SU-DHL-6 (cell line): Measurements from ENCODE around the gene CRHBP.

Experiments
- H2AFZ ChIP-seq: fragments of 200-600 bp; sonication (generic); 2 replicates; pipeline ENCODE4 v1.6.1; 2014; ENCODE audit warnings: low read depth, mild to moderate bottlenecking, moderate library complexity, mixed read lengths, antibody characterized with exemption, low read length; ENCODE audit not compliant: severe bottlenecking
- H3F3A ChIP-seq: fragments of 200-600 bp; shearing (Covaris generic); 2 replicates; pipeline ENCODE4 v1.6.0; 2016; ENCODE audit warnings: antibody characterized with exemption, mild to moderate bottlenecking; ENCODE audit not compliant: insufficient read depth
- H3K27ac ChIP-seq: fragments of 200-600 bp; sonication (generic); 2 replicates; pipeline ENCODE4 v1.5.1; 2016; ENCODE audit warnings: low read depth, mild to moderate bottlenecking, low read length, moderate library complexity, mixed read lengths
- H3K27me3 ChIP-seq: fragments of 200-600 bp; sonication (generic), shearing (Covaris generic); 2 replicates; pipeline ENCODE4 v1.6.0; 2014; ENCODE audit warnings: mild to moderate bottlenecking, low read length
- H3K36me3 ChIP-seq: fragments of 200-600 bp; sonication (generic); 2 replicates; pipeline ENCODE4 v1.6.1; 2014; ENCODE audit warnings: mild to moderate bottlenecking, low read length, mixed read lengths
- H3K4me2 ChIP-seq: fragments of 300-600, 200-600 bp; shearing (Covaris generic), sonication (generic); 2 replicates; pipeline ENCODE4 v1.6.0; 2014; ENCODE audit warnings: low read length, low read depth, mild to moderate bottlenecking; ENCODE audit not compliant: poor library complexity, severe bottlenecking
- H3K4me3 ChIP-seq: fragments of 200-600 bp; sonication (generic); 2 replicates; pipeline ENCODE4 v1.5.1; 2014; ENCODE audit warnings: antibody characterized with exemption, low read length, mild to moderate bottlenecking, mixed read lengths; ENCODE audit not compliant: insufficient read depth, poor library complexity, severe bottlenecking
- H3K79me2 ChIP-seq: fragments of 200-600 bp; sonication (generic); 2 replicates; pipeline ENCODE4 v1.6.1; 2014; ENCODE audit warnings: mild to moderate bottlenecking, low read length, moderate library complexity; ENCODE audit not compliant: insufficient read depth
- H3K9ac ChIP-seq: fragments of 200-600 bp; sonication (generic); 2 replicates; pipeline ENCODE4 v1.7.0; 2014; ENCODE audit warnings: mild to moderate bottlenecking, low read length
- H3K9me2 ChIP-seq: fragments of 200-600 bp; sonication (generic); replicated peaks from 2 replicates; pipeline ENCODE4 v1.6.1; 2014; ENCODE audit warnings: low read length; ENCODE audit not compliant: insufficient read depth
- H3K9me3 ChIP-seq: fragments of 200-600 bp; sonication (generic); 2 replicates; pipeline ENCODE4 v1.6.1; 2014; ENCODE audit warnings: low read length, mixed read lengths; ENCODE audit not compliant: insufficient read depth
- H4K20me1 ChIP-seq: fragments of 200-600 bp; sonication (generic); 2 replicates; pipeline ENCODE4 v1.6.1; 2014; ENCODE audit warnings: low read depth, mild to moderate bottlenecking, antibody characterized with exemption, low read length, moderate library complexity, mixed read lengths
- CTCF ChIP-seq: fragments of 200-600 bp; sonication (generic); IDR thresholded peaks from one replicate; pipeline ENCODE4 v1.5.1; 2017; ENCODE audit warnings: antibody characterized with exemption, mild to moderate bottlenecking, low read length, moderate library complexity; ENCODE audit not compliant: insufficient read depth, poor library complexity, severe bottlenecking
- EZH2phosphoT487 ChIP-seq: fragments of 200-600 bp; sonication (generic), shearing (Covaris generic); conservative IDR thresholded peaks from 2 replicates; pipeline ENCODE4 v1.6.1; 2018; ENCODE audit warnings: mild to moderate bottlenecking, antibody characterized with exemption, low read length, moderate library complexity, mixed read lengths

CRHBP gene

GRCh38 chr5:77010243-77010642 lies 57.4 kb downstream of the CRHBP start:
- Histone ChIP-seq H3K4me2 (no peak overlapping the region), H3F3A (no peaks in the 10 kb centered on the region), H3K9me3 (no peaks in the 10 kb centered on the region), H3K27ac (no peak overlapping the region), H3K9ac (no peak overlapping the region), H3K4me3 (no peak overlapping the region), H2AFZ (no peak overlapping the region), H3K27me3 (no peaks in the 10 kb centered on the region), H3K79me2 (no peaks in the 10 kb centered on the region), H3K36me3 (no peaks in the 10 kb centered on the region; the same call in 1 of the 2 replicates), H3K9me2 (no peaks in the 10 kb centered on the region), H4K20me1 (no peaks in the 10 kb centered on the region)
- TF ChIP-seq CTCF = no peak

DNA sequence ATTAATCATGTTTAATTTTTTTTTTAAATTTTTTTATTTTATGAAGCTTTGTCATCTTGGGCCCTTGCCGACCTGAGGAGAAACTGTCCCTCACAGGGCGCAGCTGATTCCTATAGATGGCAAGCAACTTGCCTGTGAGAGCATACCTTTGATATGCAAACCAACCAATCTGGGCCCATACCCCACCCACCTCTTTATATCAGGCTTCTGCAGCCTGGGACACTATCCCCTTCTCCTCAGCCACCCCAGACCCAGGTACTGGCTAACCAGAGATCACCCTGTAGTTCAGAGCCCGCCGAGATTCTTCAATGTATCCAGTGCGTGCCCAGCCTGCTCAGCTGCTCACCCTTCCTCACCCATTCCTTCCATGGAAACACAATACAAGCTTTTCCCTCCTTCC lies 58.7 kb downstream of the CRHBP start:
- H3K9me2 ChIP-seq = no peaks in the 10 kb centered on the region
- H3K9ac ChIP-seq = no peak overlapping the region
- no peaks in the 10 kb centered on the region for H3F3A ChIP-seq
- no peak overlapping the region for H3K4me2 ChIP-seq
- no peaks in the 10 kb centered on the region for H3K9me3 ChIP-seq
- H3K79me2 ChIP-seq = no peaks in the 10 kb centered on the region
- H3K27me3 ChIP-seq = no peaks in the 10 kb centered on the region
- no peak overlapping the region for H3K4me3 ChIP-seq
- H4K20me1 ChIP-seq = no peaks in the 10 kb centered on the region
- TF ChIP-seq CTCF (no peak), EZH2phosphoT487 (no peak)
- H3K36me3 ChIP-seq = no peaks in the 10 kb centered on the region; the same call in 1 of the 2 replicates
- no peak overlapping the region for H3K27ac ChIP-seq
- no peak overlapping the region for H2AFZ ChIP-seq

DNA sequence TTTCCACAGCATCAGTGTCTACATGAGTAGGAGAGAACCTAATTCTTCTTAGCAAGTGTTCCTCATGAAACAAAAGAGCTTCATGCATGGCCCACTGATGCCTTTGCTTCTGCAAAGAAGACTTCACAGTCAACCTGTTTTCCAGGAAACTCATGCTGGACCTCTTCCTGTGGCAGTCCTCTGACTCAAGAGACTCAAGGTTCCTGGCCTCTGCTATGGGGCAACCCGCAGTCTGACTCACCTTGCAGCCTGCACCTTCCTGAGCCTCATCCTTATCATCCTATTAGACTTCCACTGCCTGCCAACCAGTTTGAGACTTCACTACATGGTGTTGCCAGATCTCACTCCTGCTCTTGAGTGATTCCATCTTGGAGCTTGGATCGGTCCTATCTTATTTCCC lies 59.8 kb downstream of the CRHBP start:
- no peak for TF ChIP-seq EZH2phosphoT487
- no peak for TF ChIP-seq CTCF
- H3K79me2 ChIP-seq = no peaks in the 10 kb centered on the region
- no peak overlapping the region for H3K9ac ChIP-seq
- H3K27ac ChIP-seq = no peak overlapping the region
- H3K36me3 ChIP-seq = no peaks in the 10 kb centered on the region; the same call in 1 of the 2 replicates
- H3K9me3 ChIP-seq = no peaks in the 10 kb centered on the region
- H3K27me3 ChIP-seq = no peaks in the 10 kb centered on the region
- no peaks in the 10 kb centered on the region for H4K20me1 ChIP-seq
- H3K4me2 ChIP-seq = no peak overlapping the region
- no peak overlapping the region for H2AFZ ChIP-seq
- no peak overlapping the region for H3K4me3 ChIP-seq
- H3K9me2 ChIP-seq = no peaks in the 10 kb centered on the region
- H3F3A ChIP-seq = no peaks in the 10 kb centered on the region
